GM23338 (cell line): ENCODE measurements around the gene MKI67. TPM values are rescaled to one million over a fixed set of nuclear protein-coding genes. Genes with fewer than 3 reads are reported as not detected.

Experiments used
- ATAC-seq: fragments of 200-7000 bp; cut with Tn5 transposase; 3 replicates; pipeline ENCODE4 v1.9.1; 2020
- DNase-seq: peaks from one replicate; pipeline ENCODE4 v3.0.0-alpha.2; 2015; ENCODE audit warnings: low spot score
- H2AFZ ChIP-seq: fragments of 200-600 bp; sonication (generic); 2 replicates; pipeline ENCODE4 v1.8.0; 2016; ENCODE audit warnings: antibody characterized with exemption, mild to moderate bottlenecking, moderate library complexity
- H3F3A ChIP-seq: fragments of 200-600 bp; sonication (generic); replicated peaks from 2 replicates; pipeline ENCODE4 v1.8.0; 2017; ENCODE audit warnings: antibody characterized with exemption, mixed run types, low read depth
- H3K27ac ChIP-seq: fragments of 200-600 bp; sonication (generic); 2 replicates; pipeline ENCODE4 v1.6.1; 2016; ENCODE audit warnings: low read depth
- H3K27me3 ChIP-seq: fragments of 200-600 bp; sonication (generic); 2 replicates; pipeline ENCODE4 v1.8.0; 2016; ENCODE audit warnings: mild to moderate bottlenecking, mixed run types, moderate library complexity; ENCODE audit not compliant: insufficient read depth
- H3K36me3 ChIP-seq: fragments of 200-600 bp; sonication (generic); 2 replicates; pipeline ENCODE4 v1.8.0; 2016; ENCODE audit warnings: mild to moderate bottlenecking; ENCODE audit not compliant: insufficient read depth
- H3K4me1 ChIP-seq: fragments of 200-600 bp; sonication (generic); 2 replicates; pipeline ENCODE4 v1.8.0; 2016; ENCODE audit warnings: mild to moderate bottlenecking, moderate library complexity; ENCODE audit not compliant: insufficient read depth
- H3K4me2 ChIP-seq: fragments of 200-600 bp; sonication (generic); 2 replicates; pipeline ENCODE4 v1.7.1; 2017; ENCODE audit warnings: mixed run types
- H3K4me3 ChIP-seq: fragments of 200-600 bp; sonication (generic); 2 replicates; pipeline ENCODE4 v1.6.1; 2016; ENCODE audit warnings: mixed run types
- H3K79me2 ChIP-seq: fragments of 200-600 bp; sonication (generic); replicated peaks from 2 replicates; pipeline ENCODE4 v1.8.0; 2017; ENCODE audit warnings: mild to moderate bottlenecking; ENCODE audit not compliant: insufficient read depth
- H3K9me2 ChIP-seq: fragments of 200-600 bp; sonication (generic); 2 replicates; pipeline ENCODE4 v1.8.0; 2017; ENCODE audit not compliant: insufficient read depth
- H4K20me1 ChIP-seq: fragments of 200-600 bp; sonication (generic); replicated peaks from 2 replicates; pipeline ENCODE4 v1.8.0; 2017; ENCODE audit warnings: mild to moderate bottlenecking; ENCODE audit not compliant: insufficient read depth
- H3K27ac Mint-ChIP-seq: 2 replicates; pipeline ENCODE4 v1.8.0; 2020; ENCODE audit warnings: inconsistent platforms, mild to moderate bottlenecking, moderate library complexity, mixed read lengths
- H3K27me3 Mint-ChIP-seq: 3 replicates; pipeline ENCODE4 v1.8.0; 2022; ENCODE audit warnings: low read depth, mild to moderate bottlenecking, moderate library complexity, mixed read lengths, inconsistent platforms; ENCODE audit not compliant: insufficient read depth, poor library complexity
- H3K36me3 Mint-ChIP-seq: 3 replicates; pipeline ENCODE4 v1.8.0; 2021; ENCODE audit warnings: low read depth, mild to moderate bottlenecking, inconsistent platforms, moderate library complexity, mixed read lengths
- H3K4me1 Mint-ChIP-seq: 3 replicates; pipeline ENCODE4 v1.8.0; 2020; ENCODE audit warnings: mild to moderate bottlenecking, inconsistent platforms, mixed read lengths
- H3K4me3 Mint-ChIP-seq: 3 replicates; pipeline ENCODE4 v1.8.0; 2021; ENCODE audit warnings: moderate library complexity, mild to moderate bottlenecking, inconsistent platforms, mixed read lengths
- H3K9me3 Mint-ChIP-seq: 3 replicates; pipeline ENCODE4 v1.8.0; 2020; ENCODE audit warnings: moderate library complexity, mild to moderate bottlenecking, inconsistent platforms, mixed read lengths
- CREB1 ChIP-seq: fragments of 250-450 bp; sonication (Bioruptor Pico); IDR thresholded peaks from 2 replicates; pipeline ENCODE4 v1.5.0; 2020; ENCODE audit warnings: low read depth, mild to moderate bottlenecking, moderate library complexity
- CTCF ChIP-seq, 2 experiments: fragments of 200-600 bp in 1 of 2; sonication (generic) in 1 of 2; conservative IDR thresholded peaks; 2 replicates each; pipeline versions ENCODE4 v1.5.1 to v1.6.1; 2016 to 2017; ENCODE audit warnings: antibody characterized with exemption in 2 of 2, low read depth in 2 of 2, mild to moderate bottlenecking in 2 of 2, moderate library complexity in 1 of 2
- EZH2 ChIP-seq: fragments of 200-600 bp; sonication (generic); IDR thresholded peaks from one replicate; pipeline ENCODE4 v1.8.0; 2017; ENCODE audit warnings: antibody characterized with exemption, mild to moderate bottlenecking, low read depth; ENCODE audit not compliant: unreplicated experiment
- EZH2phosphoT487 ChIP-seq: fragments of 200-600 bp; sonication (generic); IDR thresholded peaks from one replicate; pipeline ENCODE4 v1.8.1; 2018; ENCODE audit warnings: antibody characterized with exemption; ENCODE audit not compliant: unreplicated experiment
- JUNB ChIP-seq: IDR thresholded peaks from one replicate; pipeline ENCODE4 v1.6.1; 2016; ENCODE audit warnings: antibody characterized with exemption; ENCODE audit not compliant: unreplicated experiment
- NANOG ChIP-seq: IDR thresholded peaks from 2 replicates; pipeline ENCODE4 v1.6.1; 2016; ENCODE audit warnings: antibody characterized with exemption, borderline replicate concordance
- POLR2AphosphoS5 ChIP-seq: IDR thresholded peaks from 2 replicates; pipeline ENCODE4 v1.6.1; 2016; ENCODE audit warnings: antibody characterized with exemption, low read depth
- REST ChIP-seq: IDR thresholded peaks from one replicate; pipeline ENCODE4 v1.6.1; 2018; ENCODE audit warnings: antibody characterized with exemption; ENCODE audit not compliant: unreplicated experiment
- STAT1 ChIP-seq: IDR thresholded peaks from one replicate; pipeline ENCODE4 v1.6.1; 2016; ENCODE audit warnings: antibody characterized with exemption; ENCODE audit not compliant: unreplicated experiment
- ZNF114 ChIP-seq: fragments of 250-450 bp; sonication (Bioruptor Pico); IDR thresholded peaks from 2 replicates; pipeline ENCODE4 v1.5.0; 2020; ENCODE audit warnings: mild to moderate bottlenecking, moderate library complexity
- ZNF331 ChIP-seq: fragments of 250-450 bp; sonication (Bioruptor Pico); IDR thresholded peaks from 2 replicates; pipeline ENCODE4 v1.5.0; 2020; ENCODE audit warnings: low read depth, mild to moderate bottlenecking, moderate library complexity
- ZNF462 ChIP-seq: fragments of 250-450 bp; sonication (Bioruptor Pico); IDR thresholded peaks from 2 replicates; pipeline ENCODE4 v1.5.0; 2020; ENCODE audit warnings: mild to moderate bottlenecking, moderate library complexity
- polyA plus RNA-seq: library from polyadenylated mRNA; unstranded; fragments of >200 nt; fragmentation: Nextera tagmentation; extraction: Ambion mirVana; gene quantifications from 2 replicates; pipeline ENCODE4 v1.2.1, GENCODE V29; 2016
- total RNA-seq: library from RNA; depleted of rRNA; stranded (reverse); fragments of >200 nt; shearing (Covaris generic); gene quantifications from 2 replicates; pipeline ENCODE4 v1.2.3, GENCODE V29; 2014
- TF ChIP-seq, protein P1 (sequence below): IDR thresholded peaks from 2 replicates; pipeline ENCODE4 v1.6.1; 2016; ENCODE audit warnings: antibody characterized with exemption

Gene MKI67
- total and polyA plus RNA-seq, 2 experiments from 2014 or later, result 58.0 to 103 TPM

- Mint-ChIP-seq H3K9me3 (no peaks in the 10 kb centered on the region), H3K27me3 (peaks cover 11% of the 10 kb centered on the region), H3K4me3 (no peak overlapping the region), H3K36me3 (peaks cover 5% of the 10 kb centered on the region; the same call in 1 of the 3 replicates), H3K27ac (no peak overlapping the region), H3K4me1 (peaks cover 20% of the 10 kb centered on the region)
- Histone ChIP-seq H3K27ac (no peak overlapping the region), H3F3A (no peaks in the 10 kb centered on the region), H3K27me3 (no peaks in the 10 kb centered on the region), H4K20me1 (no peaks in the 10 kb centered on the region), H3K36me3 (no peaks in the 10 kb centered on the region), H3K9me2 (no peaks in the 10 kb centered on the region), H3K4me3 (no peak overlapping the region), H3K4me1 (peaks cover under 1% of the 10 kb centered on the region; the same call in 1 of the 2 replicates), H3K79me2 (no peaks in the 10 kb centered on the region), H3K4me2 (no peak overlapping the region), H2AFZ (no peak overlapping the region)
- DNase-seq, result no peak
- ATAC-seq, result no peak
- no peak for TF ChIP-seq EZH2
- no peak for TF ChIP-seq ZNF462 (CRISPR knock-in tag)
- TF ChIP-seq, protein P1, sequence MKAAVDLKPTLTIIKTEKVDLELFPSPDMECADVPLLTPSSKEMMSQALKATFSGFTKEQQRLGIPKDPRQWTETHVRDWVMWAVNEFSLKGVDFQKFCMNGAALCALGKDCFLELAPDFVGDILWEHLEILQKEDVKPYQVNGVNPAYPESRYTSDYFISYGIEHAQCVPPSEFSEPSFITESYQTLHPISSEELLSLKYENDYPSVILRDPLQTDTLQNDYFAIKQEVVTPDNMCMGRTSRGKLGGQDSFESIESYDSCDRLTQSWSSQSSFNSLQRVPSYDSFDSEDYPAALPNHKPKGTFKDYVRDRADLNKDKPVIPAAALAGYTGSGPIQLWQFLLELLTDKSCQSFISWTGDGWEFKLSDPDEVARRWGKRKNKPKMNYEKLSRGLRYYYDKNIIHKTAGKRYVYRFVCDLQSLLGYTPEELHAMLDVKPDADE, result no peak
- TF ChIP-seq CTCF (conservative IDR thresholded peaks at IDR 0.05; ENCODE audit: low read depth in 2 of 2), result no peak
- TF ChIP-seq POLR2AphosphoS5, result no peak
- TF ChIP-seq ZNF331, result no peak
- no peak for TF ChIP-seq ZNF114 (CRISPR knock-in tag)
- TF ChIP-seq CREB1 (CRISPR knock-in tag), result no peak
- no peak for TF ChIP-seq JUNB
- no peak for TF ChIP-seq EZH2phosphoT487
- TF ChIP-seq REST, result no peak
- TF ChIP-seq NANOG, result no peak
- TF ChIP-seq STAT1, result no peak
Measured at GRCh38 chr10:128068398-128069285, 57.6 kb downstream of the MKI67 start.
